Skin epidermis (tissue), 12 donors: ENCODE results near the gene SLC25A10.
"Not testable (repeated sequence)": the region's sequence is repeated elsewhere in the genome, so short reads cannot be mapped to it uniquely, and the experiment has no call there.

Experiments used
- H3K27ac ChIP-seq, 21 experiments: fragments of 200-600 bp; sonication (generic) in 11 of 21; one replicate each; pipeline ENCODE4 v1.5.0; 2020; ENCODE audit warnings: mild to moderate bottlenecking in 3 of 21, inconsistent platforms in 2 of 21, moderate library complexity in 2 of 21
- H3K4me3 ChIP-seq, 7 experiments: fragments of 200-600 bp; sonication (generic) in 2 of 7; one replicate each; pipeline ENCODE4 v1.5.0; 2020; ENCODE audit warnings: inconsistent platforms in 2 of 7, mild to moderate bottlenecking in 2 of 7, moderate library complexity in 1 of 7

Gene SLC25A10

GRCh38 chr17:81737947-81738800 is 26.1 kb downstream of the SLC25A10 start:
- H3K4me3 ChIP-seq: no peak overlapping the region
- H3K27ac ChIP-seq: no peak overlapping the region

GRCh38 chr17:81738801-81739393 is 26.8 kb downstream of the SLC25A10 start:
- H3K27ac ChIP-seq: no peak overlapping the region
- no peak overlapping the region for H3K4me3 ChIP-seq

- H3K4me3 ChIP-seq: not testable (repeated sequence)
Observed at GRCh38 chr17:81739593-81739992, 27.5 kb downstream of the SLC25A10 start.

GRCh38 chr17:81740395-81740961 is 28.4 kb downstream of the SLC25A10 start:
- Histone ChIP-seq H3K27ac (peak overlapping the region in 1 of 21 experiments; percentile 11), H3K4me3 (no peak overlapping the region)

More at GRCh38 chr17:81739593-81739992, 27.5 kb downstream of the SLC25A10 start:
- H3K27ac ChIP-seq: not testable (repeated sequence)

DNA sequence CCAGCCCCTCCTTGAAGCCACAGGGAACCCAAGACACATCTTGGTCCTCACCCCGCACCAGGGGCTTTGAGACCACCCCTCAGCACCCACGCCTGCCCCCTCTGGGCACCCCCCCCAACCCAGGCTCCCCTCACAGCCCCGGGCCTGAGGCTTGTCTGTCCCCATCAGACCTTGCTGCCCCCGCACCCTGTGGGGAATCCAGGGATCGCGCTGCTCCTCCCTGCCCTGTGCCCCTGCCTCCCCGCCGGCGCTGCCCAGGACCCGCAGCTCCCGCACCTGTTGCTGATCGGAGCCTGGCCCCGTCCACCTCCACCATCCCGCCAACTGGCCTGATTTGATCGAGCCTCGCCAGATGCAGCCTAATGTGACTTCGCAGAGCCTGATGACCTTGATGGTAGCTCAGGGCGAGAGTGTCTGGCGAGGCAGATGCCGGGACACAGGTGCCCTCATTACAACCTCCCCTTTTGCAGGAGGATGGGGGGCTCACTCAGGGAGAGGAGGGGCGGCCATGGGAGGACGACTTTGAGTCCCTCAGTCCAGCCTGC is 29.0 kb downstream of the SLC25A10 start:
- Histone ChIP-seq H3K4me3 (no peak overlapping the region), H3K27ac (peak overlapping the region in 1 of 21 experiments; percentile 11)

DNA sequence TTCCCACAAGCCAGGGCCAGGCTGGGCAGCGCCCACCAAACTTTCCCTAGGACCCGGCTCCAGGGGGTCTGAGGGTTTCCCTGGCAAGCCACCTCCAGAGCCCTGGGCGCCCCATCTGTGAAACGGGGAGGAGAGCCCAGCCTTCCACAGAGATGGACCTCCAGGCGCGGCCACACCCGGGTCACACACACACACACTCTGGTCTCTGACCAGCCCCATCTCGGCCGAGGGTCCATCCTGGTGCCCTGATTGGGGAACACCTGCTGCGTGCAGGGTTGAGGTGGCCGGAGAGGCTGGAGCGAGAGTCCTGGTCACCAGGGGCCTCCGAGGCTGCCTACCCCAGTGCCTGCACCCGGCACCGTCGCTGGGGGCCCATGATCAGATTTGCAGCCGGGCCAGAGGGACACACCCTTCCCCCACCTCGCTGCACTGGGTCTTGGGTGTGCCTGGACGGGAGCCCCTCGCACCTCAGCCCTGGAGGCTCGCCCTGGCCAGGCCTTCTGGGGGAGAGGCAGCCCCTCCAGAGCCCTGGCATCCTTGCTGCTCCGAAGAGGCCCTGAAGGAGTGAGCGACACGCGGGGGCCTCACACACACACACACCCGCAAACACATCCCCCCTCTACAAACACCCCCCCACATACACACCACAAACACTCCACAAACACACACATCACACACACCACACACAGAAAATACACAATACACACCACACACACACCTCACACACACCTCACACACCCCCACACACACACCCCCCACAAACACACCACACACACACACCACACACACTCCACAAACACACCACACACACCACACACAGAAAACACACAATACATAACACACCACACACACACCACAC is 29.7 kb downstream of the SLC25A10 start:
- Histone ChIP-seq H3K4me3 (no peak overlapping the region), H3K27ac (no peak overlapping the region)
